ENCODE measurements around the gene ALG1L2.
"Not testable (repeated sequence)": the region's sequence is repeated elsewhere in the genome, so short reads cannot be mapped to it uniquely, and the experiment has no call there.

- TF ChIP-seq EZH2 (IDR thresholded peaks at IDR 0.05; ENCODE audit: borderline replicate concordance, insufficient read depth, low read length, poor library complexity, severe bottlenecking); CTCF (IDR thresholded peaks at IDR 0.05; ENCODE audit: poor library complexity, severe bottlenecking); EP300 (conservative IDR thresholded peaks at IDR 0.05; ENCODE audit: poor library complexity, severe bottlenecking): not testable (repeated sequence)
Observed at GRCh38 chr3:130102545-130102944, 20.9 kb downstream of the ALG1L2 start.

Data from neural cell (in vitro differentiated cells).